ENCODE measurements around the gene CABLES1. TPM values are rescaled to one million over a fixed set of nuclear protein-coding genes. Genes with fewer than 3 reads are reported as not detected.
A peak's percentile ranks its signal among the peaks of the same experiment; 100 is the strongest.

Gene CABLES1
- total RNA-seq, 2 donors from 2014 or later = 0.39 TPM; not detected in 1

GRCh38 chr18:23122334-23123229 lies 12.7 kb upstream of the CABLES1 start:
- no peak for DNase-seq (ENCODE audit: low spot score)
- no peak for ATAC-seq
- no peak overlapping the region for H3K27ac Mint-ChIP-seq
- H3K27me3 Mint-ChIP-seq = peaks cover 0 to 2% of the 10 kb centered on the region in 2 donors
- no peaks in the 10 kb centered on the region for H3K9me3 Mint-ChIP-seq
- H3K4me3 Mint-ChIP-seq = no peak overlapping the region
- H3K36me3 Mint-ChIP-seq = no peaks in the 10 kb centered on the region
- H3K4me1 Mint-ChIP-seq (ENCODE audit: low read depth in 2 of 2) = no peaks in the 10 kb centered on the region

- DNase-seq (ENCODE audit: low spot score) = no peak
- Mint-ChIP-seq H3K4me1 (ENCODE audit: low read depth in 2 of 2) (peaks cover 0 to 1% of the 10 kb centered on the region in 2 donors), H3K36me3 (no peaks in the 10 kb centered on the region), H3K27me3 (peaks cover 0 to 2% of the 10 kb centered on the region in 2 donors), H3K4me3 (no peak overlapping the region), H3K9me3 (no peaks in the 10 kb centered on the region), H3K27ac (no peak overlapping the region)
- ATAC-seq = no peak
Measured at GRCh38 chr18:23126376-23127056, 8.8 kb upstream of the CABLES1 start.

GRCh38 chr18:23127090-23127489 lies 8.2 kb upstream of the CABLES1 start:
- ATAC-seq (no peak), DNase-seq (ENCODE audit: low spot score) (no peak)
- H3K4me1 Mint-ChIP-seq (ENCODE audit: low read depth in 2 of 2) = peaks cover 3 to 7% of the 10 kb centered on the region in 2 donors
- H3K9me3 Mint-ChIP-seq = no peaks in the 10 kb centered on the region
- no peaks in the 10 kb centered on the region for H3K36me3 Mint-ChIP-seq
- H3K4me3 Mint-ChIP-seq = no peak overlapping the region
- H3K27me3 Mint-ChIP-seq = peaks cover 0 to 7% of the 10 kb centered on the region in 2 donors
- H3K27ac Mint-ChIP-seq = no peak overlapping the region

GRCh38 chr18:23129355-23130002 lies 5.8 kb upstream of the CABLES1 start:
- H3K4me1 Mint-ChIP-seq (ENCODE audit: low read depth in 2 of 2) = peaks cover 6 to 7% of the 10 kb centered on the region in 2 donors
- H3K27ac Mint-ChIP-seq = no peak overlapping the region
- H3K36me3 Mint-ChIP-seq = no peaks in the 10 kb centered on the region
- H3K4me3 Mint-ChIP-seq = no peak overlapping the region
- no peak for DNase-seq (ENCODE audit: low spot score)
- no peak for ATAC-seq
- H3K9me3 Mint-ChIP-seq = no peaks in the 10 kb centered on the region
- peaks cover 2 to 17% of the 10 kb centered on the region in 2 donors for H3K27me3 Mint-ChIP-seq

GRCh38 chr18:23131693-23132319 lies 3.5 kb upstream of the CABLES1 start:
- Mint-ChIP-seq H3K4me3 (no peak overlapping the region), H3K9me3 (no peaks in the 10 kb centered on the region), H3K27me3 (peaks cover 7 to 22% of the 10 kb centered on the region in 2 donors), H3K36me3 (no peaks in the 10 kb centered on the region), H3K27ac (no peak overlapping the region), H3K4me1 (ENCODE audit: low read depth in 2 of 2) (peaks cover 7 to 10% of the 10 kb centered on the region in 2 donors)
- no peak for ATAC-seq
- peak; percentile 72 for DNase-seq (ENCODE audit: low spot score)

GRCh38 chr18:23133860-23134779 lies 1.2 kb upstream of the CABLES1 start:
- DNase-seq (ENCODE audit: low spot score) (no peak), ATAC-seq (no peak)
- Mint-ChIP-seq H3K9me3 (no peaks in the 10 kb centered on the region), H3K4me1 (ENCODE audit: low read depth in 2 of 2) (peaks cover 7 to 12% of the 10 kb centered on the region in 2 donors), H3K27ac (no peak overlapping the region), H3K36me3 (no peaks in the 10 kb centered on the region), H3K27me3 (peaks cover 14 to 33% of the 10 kb centered on the region in 2 donors), H3K4me3 (peak overlapping the region; percentile 52)

- peak overlapping the region; percentile 52 for H3K4me3 Mint-ChIP-seq
- H3K36me3 Mint-ChIP-seq = no peaks in the 10 kb centered on the region
- no peak overlapping the region for H3K27ac Mint-ChIP-seq
- H3K27me3 Mint-ChIP-seq = peaks cover 14 to 38% of the 10 kb centered on the region in 2 donors
- peaks cover 7 to 19% of the 10 kb centered on the region in 2 donors for H3K4me1 Mint-ChIP-seq (ENCODE audit: low read depth in 2 of 2)
- H3K9me3 Mint-ChIP-seq = no peaks in the 10 kb centered on the region
- DNase-seq (ENCODE audit: low spot score) (no peak), ATAC-seq (peak; percentile 73 to 86)
Measured at GRCh38 chr18:23135550-23136325, 453 bp downstream of the CABLES1 start.

- H3K27ac Mint-ChIP-seq = no peak overlapping the region
- no peak for DNase-seq (ENCODE audit: low spot score)
- ATAC-seq = peak; percentile 29 to 41
- H3K27me3 Mint-ChIP-seq = peaks cover 14 to 37% of the 10 kb centered on the region in 2 donors
- peak overlapping the region; percentile 35 for H3K4me3 Mint-ChIP-seq
- no peaks in the 10 kb centered on the region for H3K36me3 Mint-ChIP-seq
- H3K4me1 Mint-ChIP-seq (ENCODE audit: low read depth in 2 of 2) = peaks cover 5 to 22% of the 10 kb centered on the region in 2 donors
- no peaks in the 10 kb centered on the region for H3K9me3 Mint-ChIP-seq
Measured at GRCh38 chr18:23136326-23137096, 1.2 kb downstream of the CABLES1 start.

GRCh38 chr18:23137097-23137635 lies 1.9 kb downstream of the CABLES1 start:
- DNase-seq (ENCODE audit: low spot score) (no peak), ATAC-seq (no peak)
- H3K27me3 Mint-ChIP-seq = peaks cover 14 to 30% of the 10 kb centered on the region in 2 donors
- peaks cover 0 to 18% of the 10 kb centered on the region in 2 donors for H3K4me1 Mint-ChIP-seq (ENCODE audit: low read depth in 2 of 2)
- H3K9me3 Mint-ChIP-seq = no peaks in the 10 kb centered on the region
- no peak overlapping the region for H3K27ac Mint-ChIP-seq
- peak overlapping the region; percentile 35 for H3K4me3 Mint-ChIP-seq
- no peaks in the 10 kb centered on the region for H3K36me3 Mint-ChIP-seq

- Mint-ChIP-seq H3K4me3 (peak overlapping the region; percentile 35), H3K27me3 (peaks cover 16 to 27% of the 10 kb centered on the region in 2 donors), H3K4me1 (ENCODE audit: low read depth in 2 of 2) (peaks cover 0 to 22% of the 10 kb centered on the region in 2 donors), H3K27ac (no peak overlapping the region), H3K9me3 (no peaks in the 10 kb centered on the region), H3K36me3 (no peaks in the 10 kb centered on the region)
- DNase-seq (ENCODE audit: low spot score) = no peak
- ATAC-seq = no peak
Measured at GRCh38 chr18:23137788-23138216, 2.5 kb downstream of the CABLES1 start.

GRCh38 chr18:23138471-23138870 lies 3.2 kb downstream of the CABLES1 start:
- DNase-seq (ENCODE audit: low spot score) (no peak), ATAC-seq (no peak)
- no peaks in the 10 kb centered on the region for H3K36me3 Mint-ChIP-seq
- H3K4me3 Mint-ChIP-seq = no peak overlapping the region
- peaks cover 16 to 27% of the 10 kb centered on the region in 2 donors for H3K27me3 Mint-ChIP-seq
- H3K27ac Mint-ChIP-seq = no peak overlapping the region
- peaks cover 6 to 27% of the 10 kb centered on the region in 2 donors for H3K4me1 Mint-ChIP-seq (ENCODE audit: low read depth in 2 of 2)
- H3K9me3 Mint-ChIP-seq = no peaks in the 10 kb centered on the region

Data from natural killer cell treated with Interleukin-12 subunit alpha and Interleukin-12 subunit beta and Interleukin-15 and Interleukin-18, amount 100 ng/mL, for 72 hours (primary cell).